NOMO-1 (cell line): Measurements from ENCODE around the gene SERHL2.
"Not testable (repeated sequence)": the region's sequence is repeated elsewhere in the genome, so short reads cannot be mapped to it uniquely, and the experiment has no call there.

Experiments used
- DNase-seq, 2 experiments: peaks; one replicate each; lab custom pipeline; 2025; ENCODE audit not compliant: unreplicated experiment in 2 of 2; lab: John Stamatoyannopoulos, UW

The SERHL2 gene

GRCh38 chr22:42533638-42533977 lies 20.1 kb upstream of the SERHL2 start:
- no peak for DNase-seq

DNA sequence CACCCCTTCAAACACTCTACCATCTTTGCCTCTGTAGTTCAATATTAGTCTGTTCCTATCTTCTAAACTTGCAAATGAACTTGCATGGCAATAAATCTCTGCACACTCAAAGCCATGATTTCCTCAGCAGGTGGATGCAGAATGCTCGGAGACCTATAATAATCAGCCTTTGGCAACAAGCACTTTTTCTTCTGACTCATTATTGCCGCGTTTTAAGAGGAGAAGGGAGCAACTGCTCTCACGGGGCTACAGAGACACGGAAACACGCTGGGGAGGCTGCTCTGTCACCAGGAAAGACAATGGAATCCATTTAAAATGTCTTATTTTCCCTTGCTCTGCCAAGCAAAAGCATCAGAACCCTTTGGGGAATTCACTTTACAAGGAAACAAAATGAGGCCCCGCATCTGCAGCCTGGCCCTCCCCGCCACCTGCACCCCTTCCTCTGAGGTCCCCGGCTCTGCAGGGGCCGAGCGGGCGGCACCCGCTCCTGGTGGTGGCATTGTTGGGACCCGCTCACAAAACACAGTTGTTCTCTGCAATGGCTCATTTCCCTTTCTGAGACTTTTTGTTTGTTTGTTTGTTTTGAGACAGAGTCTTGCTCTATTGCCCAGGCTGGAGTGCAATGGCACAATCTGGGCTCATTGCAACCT lies 18.5 kb upstream of the SERHL2 start:
- not testable (repeated sequence) for DNase-seq

GRCh38 chr22:42536166-42536565 lies 17.6 kb upstream of the SERHL2 start:
- DNase-seq, result no peak

DNA sequence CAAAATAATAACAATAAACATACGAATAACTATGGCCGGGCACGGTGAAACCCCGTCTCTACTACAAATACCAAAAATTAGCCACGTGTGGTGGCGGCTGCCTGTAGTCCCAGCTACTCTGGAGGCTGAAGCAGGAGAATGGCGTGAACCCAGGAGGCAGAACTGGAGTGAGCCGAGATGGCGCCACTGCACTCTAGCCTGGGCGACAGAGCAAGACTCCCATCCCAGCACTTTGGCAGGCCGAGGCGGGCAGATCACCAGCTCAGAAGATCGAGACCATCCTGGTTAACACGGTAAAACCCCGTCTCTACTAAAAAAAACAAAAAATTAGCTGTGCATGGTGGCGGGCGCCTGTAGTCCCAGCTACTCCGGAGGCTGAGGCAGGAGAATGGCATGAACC lies 17.1 kb upstream of the SERHL2 start:
- not testable (repeated sequence) for DNase-seq

DNA sequence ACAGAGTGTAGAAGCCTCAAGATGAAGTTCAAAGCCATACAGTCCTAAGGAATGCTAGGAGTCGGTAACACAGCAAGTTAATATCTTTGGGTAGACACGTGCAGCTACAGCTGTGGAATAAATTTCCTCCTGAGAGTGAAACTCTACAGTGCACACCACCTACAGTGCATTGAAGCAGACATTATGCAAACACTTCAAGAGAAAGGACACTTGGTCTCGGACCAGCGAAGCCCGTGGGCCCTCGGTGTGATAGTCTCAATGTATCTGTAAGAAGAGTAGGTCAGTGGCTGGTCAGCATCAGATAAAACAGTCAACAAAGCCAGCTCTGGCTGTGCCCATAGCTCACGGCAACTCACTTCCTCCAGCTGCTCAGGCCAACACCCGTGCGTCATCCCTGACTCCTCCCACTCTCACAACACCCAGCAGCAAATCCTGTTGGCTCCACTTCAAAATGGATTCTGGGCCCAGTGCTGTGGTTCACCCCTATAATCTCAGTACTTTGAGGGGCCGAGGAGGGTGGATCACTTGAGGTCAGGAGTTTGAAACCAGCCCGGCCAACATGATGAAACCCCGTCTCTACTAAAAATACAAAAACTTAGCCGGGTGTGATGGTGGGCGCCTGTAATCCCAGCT lies 16.4 kb upstream of the SERHL2 start:
- DNase-seq, result not testable (repeated sequence)

- not testable (repeated sequence) for DNase-seq
Observed at GRCh38 chr22:42539236-42539771, 14.5 kb upstream of the SERHL2 start.

DNA sequence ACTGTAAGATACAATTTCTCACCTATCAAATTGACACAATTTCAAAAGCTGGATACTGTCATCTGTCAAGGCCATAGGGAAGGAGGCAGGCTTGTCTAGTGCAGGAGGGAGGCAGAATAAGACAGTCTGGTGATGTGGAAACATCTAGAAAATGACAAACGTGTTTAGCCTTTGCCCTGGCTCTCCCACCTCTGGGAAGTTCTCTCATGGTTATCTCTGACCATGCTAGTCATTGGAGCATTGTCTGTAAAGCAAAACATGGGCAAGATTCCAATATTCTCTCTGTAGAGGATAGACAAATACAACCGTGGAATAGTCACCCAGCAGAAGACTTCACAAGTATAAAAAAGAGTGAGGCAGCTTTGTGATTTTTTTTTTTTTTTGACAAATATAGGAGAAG lies 9.1 kb upstream of the SERHL2 start:
- DNase-seq, result no peak

DNA sequence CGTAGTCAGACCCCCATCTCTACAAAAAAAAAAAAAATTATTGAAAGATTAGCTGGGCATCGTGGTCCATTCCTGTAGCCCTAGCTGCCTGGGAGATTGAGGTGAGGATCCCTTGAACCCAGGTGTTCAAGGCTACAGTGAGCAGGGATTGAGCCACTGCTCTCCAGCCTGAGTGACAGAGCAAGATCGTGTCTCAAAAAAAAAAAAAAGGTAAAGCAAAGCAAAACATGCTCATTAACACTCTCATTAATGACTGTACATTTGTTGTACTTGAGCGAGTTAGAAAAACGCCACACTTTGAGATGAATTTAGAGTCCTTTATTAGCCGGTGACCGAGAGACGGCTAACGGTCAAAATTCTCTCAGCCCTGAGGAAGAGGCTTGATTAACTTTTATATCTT lies 6.2 kb upstream of the SERHL2 start:
- DNase-seq, result no peak

DNA sequence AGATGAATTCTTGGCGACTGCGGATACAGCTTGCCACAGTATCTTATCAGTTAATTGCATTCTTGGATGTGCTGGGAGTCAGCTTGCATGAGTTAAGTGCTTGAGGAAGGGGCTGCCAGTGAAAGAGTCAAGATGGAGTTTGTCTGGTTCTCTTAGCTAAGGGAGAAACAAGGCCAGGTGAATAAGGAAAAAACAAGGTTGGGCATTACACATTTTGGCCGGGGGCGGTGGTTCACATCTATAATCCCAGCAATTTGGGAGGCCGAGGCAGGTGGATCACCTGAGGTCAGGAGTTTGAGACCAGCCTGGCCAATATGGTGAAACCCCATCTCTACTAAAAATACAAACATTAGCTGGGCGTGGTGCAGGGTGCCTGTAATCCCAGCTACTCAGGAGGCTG lies 5.6 kb upstream of the SERHL2 start:
- DNase-seq, result not testable (repeated sequence)

GRCh38 chr22:42548597-42549330 lies 5.0 kb upstream of the SERHL2 start:
- no peak for DNase-seq

DNA sequence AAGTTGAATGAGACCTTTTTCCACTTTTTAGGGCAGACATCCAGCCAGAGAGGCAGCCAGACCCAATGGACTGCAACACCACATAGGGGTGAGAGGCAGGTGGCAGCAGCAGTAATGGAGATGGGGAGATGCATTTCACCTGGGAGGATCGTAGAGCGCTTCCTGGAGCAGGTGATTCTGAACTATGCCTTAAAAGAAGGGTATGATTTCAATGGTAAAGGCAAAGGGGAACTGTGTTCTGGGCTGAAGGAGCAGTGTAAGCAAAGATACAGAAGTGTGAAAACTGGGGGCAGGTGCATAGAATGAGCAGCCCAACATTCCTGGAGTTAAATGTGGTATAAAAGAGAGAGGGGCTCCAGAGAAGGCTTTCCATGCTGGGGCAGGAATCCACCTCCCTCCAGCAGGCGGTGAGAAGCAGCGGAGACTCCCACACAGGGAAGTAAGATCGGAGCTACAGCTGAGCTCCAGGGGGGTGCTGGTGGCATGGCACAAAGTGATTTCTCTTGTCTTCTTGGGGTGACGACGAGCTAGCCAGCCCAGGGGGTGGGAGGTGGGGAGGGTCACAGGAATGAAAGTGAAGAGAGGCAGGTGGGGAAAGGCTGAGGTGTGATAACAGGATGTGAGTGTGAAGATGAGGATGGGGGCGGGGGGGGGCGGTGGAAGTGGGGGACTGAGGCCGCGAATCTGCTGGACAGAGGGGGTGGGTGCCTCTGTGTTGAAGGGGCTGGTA lies 4.3 kb upstream of the SERHL2 start:
- no peak for DNase-seq

- DNase-seq, result not testable (repeated sequence)
Observed at GRCh38 chr22:42552294-42552647, 1.5 kb upstream of the SERHL2 start.

DNA sequence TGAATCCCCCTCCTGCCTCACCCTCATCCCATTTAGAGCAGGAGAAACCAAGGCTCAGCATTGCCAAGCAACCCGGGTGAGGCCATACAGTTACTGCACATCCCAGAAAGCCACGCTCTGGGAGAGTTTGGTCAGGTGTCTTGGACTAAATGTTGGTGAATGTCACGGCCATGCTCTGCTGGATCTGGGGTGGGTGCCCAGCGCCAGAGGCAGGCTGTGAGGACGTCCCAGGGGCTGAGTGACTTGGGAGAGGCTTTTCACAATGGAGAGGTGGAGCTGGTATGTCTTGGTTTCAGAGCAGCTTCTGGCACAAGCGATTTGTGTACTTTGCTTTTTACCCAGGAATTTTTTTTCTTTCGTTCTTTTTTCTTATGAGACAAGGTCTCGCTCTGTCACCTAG lies 6.6 kb downstream of the SERHL2 start:
- no peak for DNase-seq

DNA sequence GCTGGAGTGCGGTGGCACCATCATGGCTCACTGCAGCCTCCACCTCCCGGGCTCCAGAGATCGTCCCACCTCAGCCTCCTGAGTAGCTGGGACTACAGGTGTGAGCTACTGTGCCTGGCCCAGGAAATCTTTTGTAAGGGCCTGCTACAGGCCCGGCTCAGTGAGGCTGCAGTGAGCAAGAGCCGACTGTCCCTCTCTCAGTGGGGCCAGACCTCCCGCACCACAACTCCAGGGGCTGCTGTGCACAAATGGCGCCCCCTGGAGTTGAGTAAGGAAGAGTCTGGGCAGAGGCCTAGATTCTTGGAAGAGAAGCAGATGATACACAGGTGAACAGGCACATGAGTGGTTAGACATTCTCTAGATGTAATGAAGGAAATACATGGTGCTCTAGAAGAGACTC lies 7.0 kb downstream of the SERHL2 start:
- peak in 1 of 2 experiments; percentile 19 for DNase-seq

- DNase-seq, result no peak
Observed at GRCh38 chr22:42561856-42562255, 8.1 kb downstream of the SERHL2 start.

GRCh38 chr22:42562279-42562678 lies 8.5 kb downstream of the SERHL2 start:
- DNase-seq, result peak; percentile 80 to 82

DNA sequence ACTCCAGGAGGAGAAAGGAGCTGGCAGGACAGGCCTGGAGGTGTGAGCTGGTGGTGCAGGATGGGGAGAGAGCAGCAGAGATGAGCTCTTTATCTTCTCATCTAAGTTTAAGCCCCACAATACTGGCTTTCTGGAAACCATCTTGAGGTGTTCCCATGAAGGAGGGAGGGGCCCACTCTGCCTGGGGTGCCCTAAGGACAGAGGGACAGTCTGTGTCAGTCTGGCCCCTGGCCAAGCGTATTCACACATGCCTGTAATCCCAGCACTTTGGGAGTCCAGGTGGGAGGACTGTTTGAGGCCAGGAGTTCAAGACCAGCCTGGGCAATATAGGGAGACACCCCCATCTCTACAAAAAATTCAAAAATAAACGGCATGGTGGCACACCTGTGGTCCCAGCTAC lies 8.9 kb downstream of the SERHL2 start:
- no peak for DNase-seq

GRCh38 chr22:42563943-42564342 lies 10.2 kb downstream of the SERHL2 start:
- DNase-seq, result not testable (repeated sequence)

DNA sequence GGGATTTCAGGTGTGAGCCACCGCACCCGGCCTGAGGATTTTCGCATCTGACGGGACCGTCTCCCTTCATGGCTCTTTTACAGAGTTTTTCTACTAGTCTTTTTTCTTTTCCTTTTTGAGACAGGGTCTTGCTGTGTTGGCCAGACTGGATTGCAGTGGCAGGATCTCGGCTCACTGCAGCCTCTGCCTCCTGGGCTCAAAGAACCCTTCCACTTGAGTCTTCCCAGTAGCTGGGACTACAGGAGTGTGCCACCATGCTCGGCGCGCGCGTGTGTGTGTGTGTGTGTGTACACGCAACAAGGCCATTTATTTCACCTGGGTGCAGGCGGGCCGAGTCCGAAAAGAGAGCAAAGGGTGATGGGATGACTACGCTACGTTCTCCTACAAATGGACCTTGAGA lies 10.9 kb downstream of the SERHL2 start:
- no peak for DNase-seq

DNA sequence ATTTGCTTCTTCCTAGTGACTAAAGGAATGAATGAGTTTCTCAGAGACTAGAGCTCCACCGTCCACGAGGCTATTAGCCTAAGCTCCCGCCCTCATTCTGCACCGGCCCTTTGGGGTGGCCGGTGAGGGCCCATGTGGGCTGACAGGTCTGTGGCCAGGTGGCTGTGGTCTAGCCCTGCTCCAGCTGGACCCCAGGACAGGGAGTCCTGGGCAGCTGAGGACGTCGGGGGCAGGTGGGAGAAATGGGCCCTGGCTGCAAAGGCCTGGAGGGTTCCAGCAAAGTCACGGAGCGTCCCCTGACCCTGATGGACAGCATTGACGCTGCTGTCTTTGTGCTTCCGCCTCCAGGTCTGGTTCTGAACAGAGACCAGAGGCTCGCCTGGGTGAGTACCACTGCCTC lies 12.2 kb downstream of the SERHL2 start:
- no peak for DNase-seq

GRCh38 chr22:42567950-42568349 lies 14.2 kb downstream of the SERHL2 start:
- DNase-seq, result not testable (repeated sequence)
